Left lung (tissue), 10 donors: ENCODE data around the gene TUSC2. TPM values are rescaled to one million over a fixed set of nuclear protein-coding genes. Genes with fewer than 3 reads are reported as not detected.

ENCODE experiments used
- ATAC-seq: fragments of 200-7000 bp; cut with Tn5 transposase; one replicate; pipeline ENCODE4 v1.9.1; 2020; ENCODE audit warnings: moderate library complexity
- DNase-seq, 4 donors: peaks; one replicate each; pipeline ENCODE4 v3.0.0-alpha.2; 2013 to 2020
- H3K27ac ChIP-seq, 2 donors: fragments of 200-600 bp; sonication (generic) in 1 of 2; one replicate each; pipeline versions ENCODE4 v1.5.0 to v1.8.0; 2020 to 2021
- H3K27me3 ChIP-seq, 2 donors: fragments of 200-600 bp; sonication (generic) in 1 of 2; one replicate each; pipeline versions ENCODE4 v1.5.0 to v1.8.0; 2020 to 2021
- H3K36me3 ChIP-seq, 2 donors: fragments of 200-600 bp; sonication (generic) in 1 of 2; one replicate each; pipeline versions ENCODE4 v1.5.0 to v1.8.0; 2020 to 2021
- H3K4me1 ChIP-seq, 2 donors: fragments of 200-600 bp; one replicate each; pipeline ENCODE4 v1.8.0; 2021
- H3K4me3 ChIP-seq, 2 donors: fragments of 200-600 bp; sonication (generic) in 1 of 2; one replicate each; pipeline versions ENCODE4 v1.5.0 to v1.8.0; 2020 to 2021; ENCODE audit warnings: mild to moderate bottlenecking in 1 of 2
- H3K9me3 ChIP-seq, 2 donors: fragments of 200-600 bp; sonication (generic) in 1 of 2; one replicate each; pipeline versions ENCODE4 v1.5.0 to v1.8.0; 2020 to 2021
- CTCF ChIP-seq, 2 donors: fragments of 200-600 bp; sonication (generic) in 1 of 2; IDR thresholded peaks; one replicate each; pipeline versions ENCODE4 v1.5.0 to v1.8.0; 2021; ENCODE audit warnings: antibody characterized with exemption in 2 of 2
- intact Hi-C, 2 donors: fragments of 100-400 bp; cut with DNase I; formaldehyde crosslinking; loops; one replicate each; pipeline versions ENCODE4 v1.11.2 to v1.14.2; 2022
- polyA plus RNA-seq, 6 donors: library from polyadenylated mRNA; unstranded; fragments of 120-200 nt; gene quantifications; one replicate each; pipeline ENCODE4 v1.2.1, GENCODE V29; 2013; ENCODE audit not compliant: insufficient read length in 6 of 6
- total RNA-seq, 2 donors: library from RNA; stranded (reverse); fragmentation: NEBNext Ultra II Directional; extraction: Animal tissue kit (Norgen Biotek cat#: 25700); gene quantifications; one replicate each; pipeline ENCODE4 v1.2.1, GENCODE V29; 2021
- donor health status: DM: no; HTN: yes; CAD: no.
- donor health status: DM: no; HTN: no; CAD: no.

Gene TUSC2
- total and polyA plus RNA-seq, 8 donors = 15.2 to 29.6 (median 18.8) TPM

- TF ChIP-seq CTCF (IDR thresholded peaks at IDR 0.05) = no peak
- H3K27ac ChIP-seq = peak overlapping the region in 1 of 2 donors; percentile 15
- no peaks in the 10 kb centered on the region for H3K9me3 ChIP-seq
- ATAC-seq (no peak), DNase-seq (peak in 1 of 4 donors; percentile 10)
- no peaks in the 10 kb centered on the region for H3K27me3 ChIP-seq
- intact Hi-C loops = no loop called here
- peaks cover 39 to 71% of the 10 kb centered on the region in 2 donors for H3K4me1 ChIP-seq
- H3K36me3 ChIP-seq = peaks cover 4 to 42% of the 10 kb centered on the region in 2 donors
- H3K4me3 ChIP-seq = peak overlapping the region in 1 of 2 donors; percentile 74
Measured at GRCh38 chr3:50355829-50356552, 28.0 kb upstream of the TUSC2 start.

- no peak overlapping the region for H3K27ac ChIP-seq
- peaks cover 45 to 79% of the 10 kb centered on the region in 2 donors for H3K4me1 ChIP-seq
- TF ChIP-seq CTCF (IDR thresholded peaks at IDR 0.05) = no peak
- peak in 1 of 4 donors; percentile 51 for DNase-seq
- H3K9me3 ChIP-seq = no peaks in the 10 kb centered on the region
- intact Hi-C loops = no loop called here
- H3K27me3 ChIP-seq = no peaks in the 10 kb centered on the region
- peaks cover 4 to 42% of the 10 kb centered on the region in 2 donors for H3K36me3 ChIP-seq
- ATAC-seq = no peak
- H3K4me3 ChIP-seq = no peak overlapping the region
Measured at GRCh38 chr3:50354850-50355249, 26.8 kb upstream of the TUSC2 start.

- intact Hi-C loops = no loop called here
- H3K36me3 ChIP-seq = peaks cover 4 to 42% of the 10 kb centered on the region in 2 donors
Measured at GRCh38 chr3:50354186-50354764, 26.3 kb upstream of the TUSC2 start.

GRCh38 chr3:50353245-50354004 is 25.4 kb upstream of the TUSC2 start:
- intact Hi-C loops = no loop called here
- no peaks in the 10 kb centered on the region for H3K9me3 ChIP-seq
- peaks cover 4 to 48% of the 10 kb centered on the region in 2 donors for H3K36me3 ChIP-seq
- no peak overlapping the region for H3K4me3 ChIP-seq
- peak overlapping the region in 1 of 2 donors; percentile 15 for H3K27ac ChIP-seq
- H3K4me1 ChIP-seq = peaks cover 50 to 89% of the 10 kb centered on the region in 2 donors
- TF ChIP-seq CTCF (IDR thresholded peaks at IDR 0.05) = no peak
- ATAC-seq (no peak), DNase-seq (no peak)
- H3K27me3 ChIP-seq = no peaks in the 10 kb centered on the region

More at GRCh38 chr3:50354186-50354764, 26.3 kb upstream of the TUSC2 start:
- H3K27me3 ChIP-seq = no peaks in the 10 kb centered on the region
- H3K27ac ChIP-seq = no peak overlapping the region
- no peak overlapping the region for H3K4me3 ChIP-seq
- ATAC-seq (no peak), DNase-seq (peak in 1 of 4 donors; percentile 46)
- H3K9me3 ChIP-seq = no peaks in the 10 kb centered on the region
- no peak for TF ChIP-seq CTCF (IDR thresholded peaks at IDR 0.05)
- peaks cover 51 to 85% of the 10 kb centered on the region in 2 donors for H3K4me1 ChIP-seq

- ATAC-seq = no peak
- intact Hi-C loops = no loop called here
- Histone ChIP-seq H3K9me3 (no peaks in the 10 kb centered on the region), H3K36me3 (peaks cover 4 to 55% of the 10 kb centered on the region in 2 donors), H3K27me3 (no peaks in the 10 kb centered on the region), H3K27ac (peak overlapping the region in 1 of 2 donors; percentile 15), H3K4me1 (peaks cover 43 to 83% of the 10 kb centered on the region in 2 donors), H3K4me3 (no peak overlapping the region)
- TF ChIP-seq CTCF (IDR thresholded peaks at IDR 0.05) = no peak
- DNase-seq = no peak
Measured at GRCh38 chr3:50352781-50353180, 24.8 kb upstream of the TUSC2 start.
